NCI-H526 treated with DMSO at 0.1 percent for 48 hours (cell line): ENCODE data around the gene FXR1.
A peak's percentile ranks its signal among the peaks of the same experiment; 100 is the strongest.
"Not testable (repeated sequence)": the region's sequence is repeated elsewhere in the genome, so short reads cannot be mapped to it uniquely, and the experiment has no call there.

Source experiments
- DNase-seq: peaks from one replicate; lab custom pipeline; 2025; lab: John Stamatoyannopoulos, UW

The FXR1 gene

GRCh38 chr3:180912304-180913296 is at the start of gene FXR1:
TSS of gene FXR1 (plus strand) at chr3:180912670. CDS start at chr3:180912686, 16 bp downstream.
- peak; percentile 82 for DNase-seq

- DNase-seq, result no peak
These were observed 42.3 kb upstream of the FXR1 start for GRCh38 chr3:180870008-180870699.

DNA sequence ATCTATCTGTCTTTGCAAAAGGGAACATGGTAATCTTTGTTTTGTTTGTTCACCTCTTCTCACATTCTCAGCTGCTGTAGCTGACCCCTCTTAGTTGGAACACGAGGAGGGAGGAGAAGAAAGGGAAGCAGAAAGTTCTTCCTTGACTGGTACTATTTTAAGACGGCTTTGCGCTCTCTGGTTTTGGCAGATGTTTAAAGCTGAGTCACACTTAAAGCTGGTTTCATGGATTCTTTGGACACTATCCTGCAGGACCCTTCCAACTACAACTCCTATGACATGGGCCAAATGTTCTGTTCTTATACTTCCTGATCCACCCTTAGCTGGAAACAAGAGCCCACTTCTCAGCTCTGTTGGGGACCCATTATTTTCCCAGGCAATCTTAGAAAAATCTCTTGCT is 40.6 kb upstream of the FXR1 start:
- no peak for DNase-seq

GRCh38 chr3:180872430-180872829 is 40.0 kb upstream of the FXR1 start:
- not testable (repeated sequence) for DNase-seq

DNA sequence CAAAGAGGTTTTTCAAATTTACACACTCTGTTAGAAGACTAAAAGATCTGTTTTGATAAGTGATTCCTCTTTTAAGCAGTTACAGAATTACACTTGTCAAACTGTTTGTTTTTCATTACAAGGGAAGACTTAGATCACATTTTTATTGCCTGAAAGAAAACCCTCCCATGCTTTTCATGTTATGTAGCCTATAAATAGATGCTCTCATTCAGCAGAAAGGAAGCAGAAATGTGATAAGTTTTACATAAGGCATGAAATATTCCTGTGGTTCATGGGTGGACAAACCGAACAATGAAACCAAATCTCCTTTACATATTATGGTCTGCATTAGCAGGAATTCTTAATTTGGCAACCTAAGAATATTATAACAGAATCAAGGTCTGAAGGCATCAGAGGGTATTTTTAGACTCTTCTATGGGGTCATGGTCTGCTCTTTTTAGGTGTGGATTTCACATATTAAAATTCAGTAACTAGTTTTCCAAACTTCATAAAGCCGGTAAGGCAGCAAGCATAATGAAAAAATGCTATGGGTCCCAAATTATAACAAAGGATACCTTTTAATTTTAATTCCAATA is 37.3 kb upstream of the FXR1 start:
- no peak for DNase-seq

GRCh38 chr3:180881065-180881801 is 31.2 kb upstream of the FXR1 start:
- DNase-seq, result no peak

DNA sequence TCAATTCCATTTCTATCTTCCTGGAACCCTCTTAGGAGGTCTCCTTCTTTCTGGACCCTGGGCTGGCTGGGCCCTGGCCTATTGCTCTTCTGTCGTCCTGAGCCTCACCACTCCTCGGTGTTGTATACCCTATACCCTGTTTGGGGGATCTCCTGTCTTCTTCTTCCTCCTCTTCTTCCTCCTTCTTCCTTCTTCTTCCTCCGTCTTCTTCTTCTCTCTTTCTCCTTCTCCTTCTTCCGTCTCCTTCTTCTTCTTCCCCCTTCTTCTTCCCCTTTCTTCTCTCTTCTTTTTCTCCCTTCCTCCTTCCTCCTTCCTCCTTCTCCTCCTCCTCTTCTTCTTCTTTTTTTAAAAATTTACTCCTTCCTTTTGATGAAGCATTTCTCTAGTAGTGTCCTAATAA is 30.4 kb upstream of the FXR1 start:
- DNase-seq, result no peak

GRCh38 chr3:180888992-180889560 is 23.4 kb upstream of the FXR1 start:
- DNase-seq, result no peak

DNA sequence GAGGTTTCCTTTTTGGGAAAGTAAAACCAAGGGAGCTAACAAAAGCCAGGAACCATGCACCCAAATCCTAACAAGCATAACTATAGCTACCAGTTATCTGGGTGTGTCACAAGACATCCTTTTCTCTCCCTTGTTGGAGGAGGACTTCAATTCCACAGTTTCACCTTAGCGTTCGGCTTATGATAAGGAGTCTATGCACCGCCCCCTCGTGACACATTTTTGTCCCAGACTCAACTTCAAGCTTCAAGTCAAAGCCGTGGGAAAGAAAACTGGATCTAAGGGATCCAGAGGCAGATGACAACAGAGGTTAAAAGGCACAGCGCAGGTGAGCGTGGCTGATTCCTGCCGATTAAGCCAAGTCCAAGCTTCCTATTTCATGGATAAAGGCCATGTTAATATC is 13.9 kb upstream of the FXR1 start:
- DNase-seq, result no peak

DNA sequence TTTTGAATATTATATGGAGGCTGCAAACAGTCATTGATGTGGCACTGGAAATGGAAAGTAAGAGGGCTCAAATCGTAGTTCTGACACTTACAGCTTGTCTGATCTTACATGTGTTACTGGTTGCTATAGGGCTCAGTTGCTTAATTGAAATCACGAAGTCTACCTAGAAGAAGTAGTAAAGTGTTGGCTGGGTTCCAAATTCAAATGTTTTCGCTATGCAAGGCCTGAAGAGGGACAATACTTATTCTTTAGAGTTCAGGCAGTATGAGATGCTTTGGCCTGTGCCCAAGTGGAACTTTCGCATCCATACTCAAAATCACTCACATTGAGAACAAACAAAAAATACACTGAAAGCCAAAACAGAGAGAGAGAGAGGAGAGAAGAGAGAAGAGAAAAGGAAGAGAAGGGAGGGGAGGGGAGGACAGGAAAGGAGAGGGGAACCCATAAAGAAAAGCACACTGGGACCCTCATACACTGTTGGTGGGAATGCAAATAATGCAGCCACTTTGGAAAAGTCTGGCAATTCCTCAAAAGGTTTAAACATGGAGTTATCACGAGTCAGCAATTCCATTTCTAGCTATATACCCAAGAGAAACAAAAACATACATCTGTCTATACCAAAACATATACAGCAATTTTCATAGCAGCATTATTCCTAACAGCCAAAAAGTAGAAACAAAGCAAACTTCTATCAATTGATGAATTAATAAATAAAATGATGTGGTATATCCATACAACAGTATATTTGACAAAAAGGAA is 2.9 kb upstream of the FXR1 start:
- DNase-seq, result no peak

DNA sequence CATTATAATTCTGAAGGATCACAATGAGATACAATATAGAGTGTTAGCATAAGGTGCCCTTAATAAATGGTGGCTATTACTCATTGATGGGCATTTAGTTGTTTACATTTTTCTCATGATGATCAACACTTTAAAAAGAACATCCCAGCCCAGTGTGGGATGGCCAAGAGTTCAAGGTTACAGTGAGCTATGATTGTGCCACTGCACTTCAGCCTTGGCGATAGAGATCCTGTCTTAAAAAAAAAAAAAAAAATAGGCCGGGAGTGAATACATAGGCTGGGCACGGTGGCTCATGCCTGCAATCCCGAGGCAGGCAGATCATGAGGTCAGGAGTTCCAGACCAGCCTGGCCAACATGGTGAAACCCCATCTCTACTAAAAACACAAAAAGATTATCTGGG is 1.6 kb upstream of the FXR1 start:
- DNase-seq, result no peak

DNA sequence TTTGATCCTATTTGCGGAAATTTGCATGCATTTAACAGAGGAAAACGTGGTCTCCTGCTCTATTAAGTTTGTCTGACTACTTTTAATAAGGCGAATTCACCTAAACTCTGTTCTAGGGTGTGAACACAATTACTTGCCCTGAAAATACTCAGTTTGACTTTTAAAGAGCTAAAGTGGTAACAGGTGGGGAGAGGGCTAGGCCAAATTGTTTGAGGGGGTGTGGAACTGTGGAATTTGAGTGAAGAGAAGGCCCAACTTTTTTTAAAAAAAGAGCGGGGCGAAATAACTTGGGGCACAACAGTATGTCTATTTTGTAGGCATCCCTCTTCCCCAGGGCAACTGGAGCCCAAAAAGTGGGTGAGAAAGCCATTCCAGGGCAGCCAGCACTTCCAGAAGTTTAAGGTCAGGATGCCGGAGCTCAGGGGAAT is 580 bp upstream of the FXR1 start:
- DNase-seq, result no peak

GRCh38 chr3:180913581-180914404 is 1.3 kb downstream of the FXR1 start:
- no peak for DNase-seq

DNA sequence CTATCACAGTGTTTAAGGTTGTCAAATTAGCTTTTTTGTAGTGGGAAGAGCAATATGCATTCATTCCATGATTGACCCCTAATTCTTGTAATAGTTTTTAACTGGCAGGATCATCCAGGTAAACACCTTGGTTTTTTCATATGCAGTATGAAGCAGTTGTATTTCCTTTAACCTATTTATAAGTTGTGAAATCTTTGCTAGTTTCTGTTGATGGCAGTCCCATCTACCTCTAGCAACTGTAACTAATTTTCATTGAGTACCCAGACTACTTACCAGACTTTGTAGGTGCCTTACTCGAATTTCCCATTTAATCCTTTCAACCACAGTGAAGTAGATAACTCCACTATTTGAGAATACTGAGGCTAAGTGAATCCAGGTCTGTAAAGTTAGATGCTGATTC is 6.1 kb downstream of the FXR1 start:
- DNase-seq, result no peak

GRCh38 chr3:180922242-180922641 is 9.8 kb downstream of the FXR1 start:
- DNase-seq, result no peak

- no peak for DNase-seq
These were observed 11.1 kb downstream of the FXR1 start for GRCh38 chr3:180923561-180923960.

DNA sequence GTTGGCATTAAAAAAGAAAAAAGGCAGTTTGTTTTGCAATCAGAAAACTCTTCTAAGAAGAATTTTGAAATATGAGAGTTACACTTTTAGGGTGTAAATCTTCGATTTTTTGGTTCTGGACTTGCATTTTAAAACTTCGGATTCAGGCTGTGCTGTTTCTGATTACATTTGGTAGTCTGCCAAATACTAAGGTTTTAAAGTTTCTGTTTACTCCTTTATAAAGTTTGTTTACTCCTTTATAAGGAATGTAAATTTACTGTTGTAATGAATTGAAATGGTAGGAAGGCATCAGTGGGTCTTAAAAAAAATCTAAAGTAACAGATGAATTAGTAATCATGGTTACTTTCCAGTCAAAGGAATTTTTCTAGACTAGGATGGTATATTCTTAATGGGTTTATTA is 14.1 kb downstream of the FXR1 start:
- DNase-seq, result no peak

DNA sequence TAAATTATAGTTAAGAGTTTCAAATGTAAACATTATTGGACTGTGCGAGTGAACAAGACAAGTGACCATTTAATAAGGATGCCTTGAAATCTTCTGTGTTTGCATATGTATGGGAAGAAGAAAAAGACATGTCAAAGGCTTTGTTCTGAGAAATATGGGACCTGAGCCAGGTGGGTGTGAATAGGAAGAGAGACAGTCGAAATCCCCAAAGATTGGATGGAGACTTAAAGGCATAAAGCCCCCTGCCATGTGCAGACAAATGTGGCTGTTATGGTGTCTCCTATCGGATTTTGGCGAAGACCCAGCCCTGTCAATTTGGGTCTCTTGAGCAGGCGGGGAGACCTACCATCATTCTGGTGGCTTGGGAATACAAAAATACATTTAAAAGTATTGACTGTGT is 16.9 kb downstream of the FXR1 start:
- DNase-seq, result no peak

DNA sequence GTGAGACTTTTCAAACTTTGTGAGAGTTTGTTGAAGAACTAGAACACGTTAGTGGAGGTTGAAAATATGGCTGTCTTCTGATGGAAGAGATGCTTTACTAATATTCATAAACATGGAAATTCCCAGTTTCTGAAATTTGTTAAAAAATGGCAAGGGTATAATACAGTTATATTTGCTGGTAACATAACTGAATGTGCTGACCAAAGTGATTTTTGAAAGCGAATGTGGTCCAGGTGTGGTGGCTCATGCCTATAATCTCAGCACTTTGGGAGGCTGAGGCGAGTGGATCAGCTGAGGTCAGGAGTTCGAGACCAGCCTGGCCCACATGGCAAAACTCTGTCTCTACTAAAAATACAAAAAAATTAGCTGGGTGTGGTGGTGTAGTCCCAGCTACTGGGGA is 18.1 kb downstream of the FXR1 start:
- DNase-seq, result no peak

DNA sequence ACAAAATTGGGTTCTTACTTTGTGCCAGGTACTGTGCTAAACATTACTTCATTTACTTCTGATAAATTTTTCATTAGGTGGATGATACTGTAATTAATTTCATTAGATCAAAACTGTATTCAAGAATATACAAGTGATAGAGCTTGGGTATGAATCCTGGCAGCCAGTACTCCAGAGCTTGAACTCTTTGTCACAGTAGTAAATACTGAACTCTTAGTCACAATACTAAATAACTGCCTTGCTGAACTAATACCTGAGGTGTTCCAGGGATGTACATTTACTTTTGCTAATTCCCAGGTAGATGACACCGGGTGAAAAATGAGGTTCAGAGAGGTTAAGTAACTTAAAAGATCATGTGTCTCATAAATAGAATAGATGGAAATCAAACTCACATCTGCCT is 20.3 kb downstream of the FXR1 start:
- DNase-seq, result no peak
